Bronchial epithelial cell (primary cell): ENCODE results near the gene XIST. TPM values are rescaled to one million over a fixed set of nuclear protein-coding genes. Genes with fewer than 3 reads are reported as not detected.

ENCODE experiments used
- DNase-seq: peaks from one replicate; pipeline ENCODE4 v3.0.0-alpha.2; 2010; ENCODE audit warnings: low read depth
- FAIRE-seq: peaks from 2 replicates; lab custom pipeline; 2011; peaks lifted over from hg19 to GRCh38; lab: Jason Lieb, UNC
- H3K27me3 ChIP-seq: 2 replicates; pipeline ENCODE4 v1.5.1; 2011; ENCODE audit warnings: low read length; ENCODE audit not compliant: control insufficient read depth, insufficient read depth
- H3K36me3 ChIP-seq: 2 replicates; pipeline ENCODE4 v1.5.1; 2011; ENCODE audit warnings: low read length; ENCODE audit not compliant: control insufficient read depth, insufficient read depth
- H3K4me3 ChIP-seq: 2 replicates; pipeline ENCODE4 v1.5.1; 2011; ENCODE audit warnings: mild to moderate bottlenecking, low read depth, low read length, control low read depth
- total RNA-seq: library from RNA; depleted of rRNA; stranded (reverse); fragments of >200 nt; gene quantifications from 2 replicates; pipeline ENCODE4 v1.2.1, GENCODE V29; 2014
- TF ChIP-seq, protein P1 (sequence below): IDR thresholded peaks from 2 replicates; pipeline ENCODE4 v1.5.1; 2011; ENCODE audit warnings: mild to moderate bottlenecking, moderate library complexity, low read length, control low read depth, inconsistent platforms; ENCODE audit not compliant: insufficient read depth, severe bottlenecking

Gene XIST
- total RNA-seq, 1 donor from 2014 or later, result 0.26 TPM

DNA sequence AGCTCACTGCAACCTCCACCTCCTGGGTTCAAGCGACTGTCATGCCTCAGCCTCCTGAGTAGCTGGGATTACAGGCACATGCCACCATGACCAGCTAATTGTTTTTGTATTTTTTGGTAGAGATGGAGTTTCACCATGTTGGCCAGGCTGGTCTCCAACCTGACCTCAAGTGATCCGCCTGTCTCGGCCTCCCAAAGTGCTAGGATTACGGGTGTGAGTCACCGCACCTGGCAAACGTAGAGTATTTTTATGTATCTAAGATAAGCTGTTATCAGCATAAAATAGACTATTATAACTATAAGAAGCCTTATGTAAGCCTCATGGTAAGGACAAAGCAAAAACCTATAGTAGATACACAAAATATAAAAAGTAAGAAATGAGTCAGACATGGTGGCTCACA is 14.6 kb upstream of the XIST start:
- no peak for FAIRE-seq
- H3K4me3 ChIP-seq, result no peak overlapping the region
- H3K36me3 ChIP-seq, result no peaks in the 10 kb centered on the region
- TF ChIP-seq, protein P1, sequence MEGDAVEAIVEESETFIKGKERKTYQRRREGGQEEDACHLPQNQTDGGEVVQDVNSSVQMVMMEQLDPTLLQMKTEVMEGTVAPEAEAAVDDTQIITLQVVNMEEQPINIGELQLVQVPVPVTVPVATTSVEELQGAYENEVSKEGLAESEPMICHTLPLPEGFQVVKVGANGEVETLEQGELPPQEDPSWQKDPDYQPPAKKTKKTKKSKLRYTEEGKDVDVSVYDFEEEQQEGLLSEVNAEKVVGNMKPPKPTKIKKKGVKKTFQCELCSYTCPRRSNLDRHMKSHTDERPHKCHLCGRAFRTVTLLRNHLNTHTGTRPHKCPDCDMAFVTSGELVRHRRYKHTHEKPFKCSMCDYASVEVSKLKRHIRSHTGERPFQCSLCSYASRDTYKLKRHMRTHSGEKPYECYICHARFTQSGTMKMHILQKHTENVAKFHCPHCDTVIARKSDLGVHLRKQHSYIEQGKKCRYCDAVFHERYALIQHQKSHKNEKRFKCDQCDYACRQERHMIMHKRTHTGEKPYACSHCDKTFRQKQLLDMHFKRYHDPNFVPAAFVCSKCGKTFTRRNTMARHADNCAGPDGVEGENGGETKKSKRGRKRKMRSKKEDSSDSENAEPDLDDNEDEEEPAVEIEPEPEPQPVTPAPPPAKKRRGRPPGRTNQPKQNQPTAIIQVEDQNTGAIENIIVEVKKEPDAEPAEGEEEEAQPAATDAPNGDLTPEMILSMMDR, result no peak
- H3K27me3 ChIP-seq, result no peaks in the 10 kb centered on the region
- no peak for DNase-seq

GRCh38 chrX:73863852-73864251 is 11.3 kb upstream of the XIST start:
- FAIRE-seq, result no peak
- no peak for DNase-seq
- no peak overlapping the region for H3K4me3 ChIP-seq
- no peaks in the 10 kb centered on the region for H3K36me3 ChIP-seq
- TF ChIP-seq, protein P1, result no peak
- H3K27me3 ChIP-seq, result no peaks in the 10 kb centered on the region

DNA sequence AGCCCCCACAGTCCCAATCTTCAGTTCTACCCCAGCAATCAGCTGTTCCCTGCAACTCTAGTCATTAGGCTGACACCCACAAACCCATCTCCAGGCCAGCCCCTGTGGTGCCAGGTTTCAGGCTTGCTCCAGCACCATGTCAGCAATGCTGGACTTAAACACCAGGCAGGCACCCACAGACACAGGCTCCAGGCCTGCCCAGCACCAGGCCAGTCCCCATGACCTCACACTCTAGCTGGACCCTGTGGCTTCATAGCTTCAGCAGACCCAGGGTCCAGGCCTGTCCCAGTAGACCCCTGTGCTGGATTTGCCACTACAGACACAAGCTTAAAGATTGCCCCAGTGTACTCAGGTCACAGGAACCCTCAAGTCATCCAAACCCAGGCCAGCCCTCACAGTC is 10.8 kb upstream of the XIST start:
- TF ChIP-seq, protein P1, result no peak
- no peaks in the 10 kb centered on the region for H3K27me3 ChIP-seq
- H3K36me3 ChIP-seq, result no peaks in the 10 kb centered on the region
- DNase-seq (no peak), FAIRE-seq (no peak)
- H3K4me3 ChIP-seq, result no peak overlapping the region

DNA sequence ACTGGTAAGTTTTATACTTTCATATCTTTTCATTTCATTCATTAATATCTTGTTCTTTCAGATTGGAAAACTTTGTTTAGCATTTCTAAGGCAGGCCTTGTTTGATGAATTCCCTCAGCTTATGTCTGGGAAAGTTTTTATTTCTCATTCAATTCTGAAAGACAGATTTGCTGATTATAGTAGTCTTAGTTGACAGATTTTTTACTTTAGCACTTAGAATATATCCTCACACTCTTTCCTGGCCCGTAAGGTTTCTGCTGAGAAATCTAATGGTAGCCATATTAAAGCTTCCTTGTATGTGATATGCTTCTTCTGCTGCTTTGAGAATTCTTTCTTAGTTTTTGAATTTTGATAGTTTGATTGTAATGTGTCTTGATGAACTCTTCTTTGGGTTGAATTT is 7.1 kb upstream of the XIST start:
- Histone ChIP-seq H3K4me3 (no peak overlapping the region), H3K36me3 (no peaks in the 10 kb centered on the region), H3K27me3 (no peaks in the 10 kb centered on the region)
- TF ChIP-seq, protein P1, result no peak
- FAIRE-seq (no peak), DNase-seq (no peak)

DNA sequence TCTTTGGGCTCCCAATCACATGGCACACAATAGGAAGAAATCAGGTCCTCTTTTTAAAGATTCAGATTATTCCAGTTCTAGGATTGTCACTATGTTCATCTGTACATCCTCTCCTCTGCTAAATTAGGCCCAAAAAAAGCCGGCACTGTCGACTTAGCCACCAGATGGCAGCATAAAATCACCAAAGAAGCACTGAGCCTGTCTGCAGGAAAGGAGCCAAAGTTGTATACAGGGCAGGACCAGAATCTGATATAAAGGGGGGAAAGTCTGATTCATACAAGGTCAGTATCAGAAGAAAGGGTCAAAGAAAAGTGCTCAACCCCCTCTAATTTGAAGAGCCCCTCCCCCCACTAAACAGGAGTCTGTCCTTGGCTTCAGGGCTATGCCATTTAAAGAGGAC is 3.0 kb upstream of the XIST start:
- Histone ChIP-seq H3K4me3 (no peak overlapping the region), H3K27me3 (no peaks in the 10 kb centered on the region), H3K36me3 (no peaks in the 10 kb centered on the region)
- FAIRE-seq (no peak), DNase-seq (peak; percentile 42)
- TF ChIP-seq, protein P1, result peak; percentile 53

- FAIRE-seq, result no peak
- H3K4me3 ChIP-seq, result no peak overlapping the region
Measured at GRCh38 chrX:73852022-73852421, 492 bp downstream of the XIST start.

More at GRCh38 chrX:73852022-73852421, 492 bp downstream of the XIST start:
- DNase-seq, result no peak
- Histone ChIP-seq H3K27me3 (no peaks in the 10 kb centered on the region), H3K36me3 (no peaks in the 10 kb centered on the region)
- TF ChIP-seq, protein P1, result no peak
